ENCODE data around the gene FCAMR. TPM values are rescaled to one million over a fixed set of nuclear protein-coding genes. Genes with fewer than 3 reads are reported as not detected.

FCAMR gene
- total RNA-seq, 1 donor from 2014 or later = 0.07 TPM

DNA sequence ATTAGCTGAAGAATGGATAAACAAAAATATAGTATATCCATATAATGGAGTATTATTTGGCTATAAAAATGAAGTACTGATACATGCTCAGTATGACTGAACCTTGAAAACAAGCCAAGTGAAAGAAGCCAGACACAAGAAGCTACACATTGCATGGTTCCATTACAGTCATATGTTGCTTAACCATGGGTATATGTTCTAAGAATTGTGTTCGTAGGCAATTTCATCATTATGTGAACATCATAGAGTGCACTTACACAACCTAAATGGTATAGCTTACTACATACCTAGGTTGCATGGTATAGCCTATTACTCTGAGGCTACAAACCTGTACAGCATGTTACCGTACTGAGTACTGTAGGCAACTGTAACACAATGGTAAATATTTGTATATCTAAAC lies 28.6 kb upstream of the FCAMR start:
- intact Hi-C loops (cut with micrococcal nuclease) = no loop called here

GRCh38 chr1:206992790-206993189 lies 22.5 kb upstream of the FCAMR start:
- intact Hi-C loops (cut with micrococcal nuclease) = no loop called here

- intact Hi-C loops (cut with micrococcal nuclease) = loop anchor here (10.0 kb wide), 1 partner anchor 353 kb away; the partner anchor contains the start of gene DYRK3
Measured at GRCh38 chr1:206987873-206988272, 17.6 kb upstream of the FCAMR start.

GRCh38 chr1:206986885-206987284 lies 16.6 kb upstream of the FCAMR start:
- intact Hi-C loops (cut with micrococcal nuclease) = loop anchor here (10.0 kb wide), 1 partner anchor 352 kb away; the partner anchor contains the start of gene DYRK3

GRCh38 chr1:206986402-206986801 lies 16.1 kb upstream of the FCAMR start:
- intact Hi-C loops (cut with micrococcal nuclease) = loop anchor here (10.0 kb wide), 1 partner anchor 352 kb away; the partner anchor contains the start of gene DYRK3

DNA sequence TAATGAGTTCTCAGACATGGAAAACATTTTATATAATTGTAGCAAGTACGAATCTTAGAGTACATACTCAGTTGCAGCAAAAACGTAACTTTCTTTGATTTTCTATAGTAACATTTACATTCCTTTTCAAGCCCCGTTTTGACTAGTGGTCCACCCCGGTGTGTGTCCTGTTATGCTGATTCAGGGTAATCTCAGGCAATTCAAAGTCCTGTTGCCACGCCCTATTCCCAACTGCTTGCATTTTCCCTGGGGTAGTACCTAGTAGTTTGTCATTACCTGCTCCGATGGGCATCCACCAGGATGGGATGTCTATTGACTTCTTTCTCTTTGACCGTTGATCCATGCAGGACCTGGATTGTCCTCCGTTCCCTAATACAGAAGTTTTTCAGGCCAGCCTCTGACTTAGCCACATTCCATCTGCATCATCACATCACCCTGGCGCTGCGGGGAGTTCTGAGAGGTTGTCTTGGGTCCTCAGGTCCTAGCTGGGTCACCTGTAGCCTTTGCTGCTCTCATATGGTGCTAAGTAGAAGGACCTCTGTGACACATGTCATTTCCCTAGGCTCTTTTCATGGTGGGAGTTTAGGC lies 15.0 kb upstream of the FCAMR start:
- intact Hi-C loops (cut with micrococcal nuclease) = loop anchor here (10.0 kb wide), 1 partner anchor 350 kb away; the partner anchor contains the start of gene DYRK3

GRCh38 chr1:206982216-206982615 lies 12.0 kb upstream of the FCAMR start:
- intact Hi-C loops (cut with micrococcal nuclease) = loop anchor here (1.0 to 10.0 kb wide), 5 partner anchors 47 to 347 kb away; partner anchors contain the start of gene DYRK3

DNA sequence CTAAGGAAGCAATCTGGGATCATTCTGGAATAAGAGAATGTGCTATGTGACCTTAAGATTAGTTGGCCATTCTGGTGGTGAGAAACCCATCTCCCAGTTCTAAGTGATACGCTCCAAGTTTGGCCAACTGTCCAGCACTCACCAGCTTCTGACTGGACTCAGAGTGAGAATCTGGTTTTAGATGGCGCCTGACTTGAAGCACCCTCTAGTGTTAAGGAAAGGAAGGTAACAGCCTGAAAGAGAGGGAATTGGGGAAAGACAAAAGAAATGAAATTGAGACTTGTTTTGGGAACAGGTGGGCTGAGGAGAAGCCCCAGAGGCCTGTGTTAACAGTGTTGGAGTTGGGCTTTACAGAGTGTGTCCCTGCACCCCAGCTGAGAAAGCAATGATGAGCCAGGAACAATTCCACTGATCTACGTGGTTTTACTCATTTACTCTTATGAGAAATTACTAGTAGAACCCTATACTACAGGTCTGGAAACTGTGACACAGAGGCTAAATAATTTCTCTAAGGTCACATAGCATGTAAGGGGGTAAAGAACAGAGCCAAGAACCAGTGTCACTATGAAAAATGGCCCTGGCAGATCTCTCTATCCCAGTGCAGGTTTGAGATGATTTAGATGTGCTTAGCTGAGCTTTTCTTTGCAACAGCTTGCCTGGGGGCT lies 9.3 kb upstream of the FCAMR start:
- intact Hi-C loops (cut with micrococcal nuclease) = loop anchor here (5.0 to 10.0 kb wide), 2 partner anchors 67 to 345 kb away; partner anchors contain the start of gene DYRK3

GRCh38 chr1:206978259-206978658 lies 8.0 kb upstream of the FCAMR start:
- intact Hi-C loops (cut with micrococcal nuclease) = no loop called here

- intact Hi-C loops (cut with micrococcal nuclease) = no loop called here
Measured at GRCh38 chr1:206975306-206975705, 5.0 kb upstream of the FCAMR start.

- intact Hi-C loops (cut with micrococcal nuclease) = no loop called here
Measured at GRCh38 chr1:206974140-206974539, 3.9 kb upstream of the FCAMR start.

GRCh38 chr1:206972728-206973127 lies 2.5 kb upstream of the FCAMR start:
- intact Hi-C loops (cut with micrococcal nuclease) = no loop called here

DNA sequence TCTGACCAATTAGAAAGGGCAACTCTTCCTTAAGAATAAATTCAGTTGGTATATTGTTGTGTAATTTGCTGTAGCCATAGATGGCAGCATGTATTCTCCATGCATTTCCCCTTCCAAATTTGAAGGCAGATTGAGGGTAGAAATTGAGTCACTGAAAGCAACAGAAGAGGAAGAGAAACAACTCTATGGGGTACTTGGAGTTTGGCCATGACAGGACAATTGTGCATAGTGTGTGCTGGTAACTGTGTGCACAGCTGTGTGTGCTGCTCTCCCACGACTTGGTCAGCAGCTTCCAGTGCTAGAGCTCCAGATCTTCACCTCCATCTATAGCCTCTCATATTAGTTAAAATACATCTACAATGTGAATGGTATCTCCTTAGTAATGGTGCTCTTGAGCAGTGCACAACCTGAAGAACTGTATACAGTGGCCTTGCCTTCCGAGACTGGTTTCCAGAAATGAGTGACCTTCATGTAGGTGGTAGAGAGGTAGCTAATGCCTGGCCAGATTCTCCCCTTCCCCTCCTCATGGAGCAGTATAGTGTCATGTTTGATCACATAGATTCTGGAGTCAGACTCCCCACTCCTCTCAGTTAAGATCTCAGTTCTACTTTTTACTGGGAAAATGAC lies 882 bp upstream of the FCAMR start:
- intact Hi-C loops (cut with micrococcal nuclease) = no loop called here

- intact Hi-C loops (cut with micrococcal nuclease) = no loop called here
Measured at GRCh38 chr1:206969090-206969489, 1.2 kb downstream of the FCAMR start.

DNA sequence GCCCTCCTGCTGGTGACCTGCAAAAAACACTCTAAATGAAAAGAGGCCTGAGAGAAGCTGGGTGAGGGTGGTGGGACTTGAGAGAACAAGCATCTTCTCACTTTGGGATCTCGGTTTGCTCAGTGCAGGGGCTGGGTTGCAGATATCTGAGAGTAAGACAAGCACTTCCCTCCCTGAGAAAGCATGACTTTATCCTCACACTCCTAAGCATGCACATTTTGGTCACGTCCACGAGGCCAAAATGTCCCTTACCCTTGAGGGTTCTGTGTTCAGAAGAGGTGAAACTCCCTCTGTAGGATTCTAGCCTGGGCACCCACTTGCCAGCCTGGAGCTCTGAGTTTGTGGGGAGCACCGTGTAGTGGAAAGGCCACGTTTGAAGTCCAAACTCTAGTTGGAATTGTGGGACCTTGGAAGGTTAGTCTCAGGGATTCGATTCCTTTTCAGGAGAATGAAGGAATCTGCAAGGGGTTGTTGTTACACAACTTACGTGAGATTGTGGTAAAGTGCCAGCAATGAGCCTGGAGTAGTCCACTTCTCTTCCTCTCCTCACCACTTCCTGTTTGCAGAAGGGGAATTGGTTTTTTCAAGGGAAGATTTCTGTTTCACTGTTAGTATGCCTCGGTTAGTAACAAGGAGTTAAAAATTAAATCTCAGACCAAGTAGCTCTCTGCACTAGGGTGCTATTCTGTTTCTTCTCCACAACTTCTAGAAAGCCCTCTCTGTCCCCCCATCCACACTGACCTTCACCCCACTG lies 3.0 kb downstream of the FCAMR start:
- intact Hi-C loops (cut with micrococcal nuclease) = no loop called here

DNA sequence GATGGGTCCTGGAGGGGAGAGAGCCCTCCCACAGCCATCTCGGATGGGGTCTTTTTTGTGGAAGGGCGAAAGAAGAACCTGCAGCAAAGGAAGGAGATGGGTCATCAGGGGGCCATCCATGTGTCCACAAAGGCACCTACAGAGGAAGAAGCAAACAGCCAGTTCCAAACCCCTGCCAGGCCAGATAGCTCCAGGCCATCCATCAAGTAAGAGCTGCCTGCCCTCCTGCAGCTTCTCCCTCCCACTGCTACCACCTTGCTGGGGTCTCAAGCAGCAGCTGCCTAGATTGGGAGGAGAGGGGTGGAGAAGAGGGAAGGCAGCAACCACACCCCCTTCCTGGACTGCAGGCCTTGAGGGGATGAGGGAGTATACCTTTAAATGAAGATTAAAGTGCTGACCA lies 4.5 kb downstream of the FCAMR start:
- intact Hi-C loops (cut with micrococcal nuclease) = no loop called here

DNA sequence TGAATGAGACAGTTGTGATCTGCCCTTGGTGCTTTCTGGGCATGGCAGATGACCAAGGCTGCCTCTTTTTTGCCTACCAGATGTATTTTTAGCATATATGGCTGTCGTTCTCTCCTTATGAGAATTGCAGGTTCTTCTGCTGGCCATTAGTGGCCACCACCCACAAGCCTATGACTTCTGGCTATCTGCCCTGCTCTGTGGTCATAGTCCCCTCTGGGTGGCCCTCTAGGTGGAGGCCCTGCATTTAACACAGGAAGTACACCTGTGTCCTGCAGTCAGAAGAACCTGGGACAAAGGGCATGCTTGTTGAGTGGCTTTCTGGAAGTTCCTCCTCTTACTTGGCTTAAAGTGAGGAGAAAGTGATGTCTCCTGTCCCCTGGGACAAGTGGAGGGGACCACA lies 6.5 kb downstream of the FCAMR start:
- intact Hi-C loops (cut with micrococcal nuclease) = no loop called here

- intact Hi-C loops (cut with micrococcal nuclease) = no loop called here
Measured at GRCh38 chr1:206963119-206963712, 7.0 kb downstream of the FCAMR start.

GRCh38 chr1:206962272-206962671 lies 8.0 kb downstream of the FCAMR start:
- intact Hi-C loops (cut with micrococcal nuclease) = no loop called here

GRCh38 chr1:206961668-206962067 lies 8.6 kb downstream of the FCAMR start:
- intact Hi-C loops (cut with micrococcal nuclease) = no loop called here

GRCh38 chr1:206960676-206961386 lies 9.4 kb downstream of the FCAMR start:
- intact Hi-C loops (cut with micrococcal nuclease) = no loop called here
